EH (cell line): ENCODE measurements around the gene PRKAG2.
A peak's percentile ranks its signal among the peaks of the same experiment; 100 is the strongest.

Experiments used
- DNase-seq: peaks from one replicate; pipeline ENCODE4 v3.0.0-alpha.2; 2015; ENCODE audit warnings: low read depth

The PRKAG2 gene

DNA sequence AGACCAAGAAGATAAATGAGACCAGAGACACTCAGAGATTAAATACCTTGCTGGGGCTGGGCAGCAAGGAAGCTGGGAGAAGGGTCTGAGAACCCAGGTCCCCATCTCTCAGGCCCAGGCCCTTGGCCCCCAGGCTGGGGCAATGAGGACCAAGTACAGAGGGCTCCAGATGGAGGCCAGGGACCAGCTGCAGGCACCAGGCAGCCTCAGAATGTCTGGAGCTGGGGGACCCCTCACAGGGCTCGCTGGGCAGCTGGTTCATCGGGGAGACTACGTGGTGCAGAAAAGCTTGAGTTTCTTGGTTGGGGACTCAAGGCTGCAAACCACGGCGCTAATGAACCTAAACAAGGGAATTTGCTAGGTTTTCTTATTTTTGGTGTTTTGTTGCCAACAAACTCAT lies 75.6 kb downstream of the PRKAG2 start:
- DNase-seq = no peak

DNA sequence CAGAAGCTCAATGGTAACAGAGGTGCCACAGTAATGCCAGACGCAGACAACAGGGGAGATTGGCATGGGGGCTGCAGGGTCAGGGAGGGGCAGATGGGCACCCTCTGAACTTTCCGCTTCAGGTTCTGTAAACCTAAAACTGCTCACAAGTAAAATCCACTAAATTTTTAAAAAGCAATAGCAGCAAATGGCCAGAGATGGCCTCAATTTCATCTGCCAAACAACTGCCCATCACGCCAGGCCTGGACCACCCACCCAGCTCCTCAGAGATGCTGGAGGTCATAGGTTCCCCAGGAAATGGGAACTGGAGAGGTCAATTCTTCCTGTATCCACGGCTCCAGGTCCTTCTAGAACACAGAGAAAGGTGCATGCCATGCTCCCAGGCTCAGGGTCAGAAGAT lies 76.1 kb downstream of the PRKAG2 start:
- DNase-seq = no peak

DNA sequence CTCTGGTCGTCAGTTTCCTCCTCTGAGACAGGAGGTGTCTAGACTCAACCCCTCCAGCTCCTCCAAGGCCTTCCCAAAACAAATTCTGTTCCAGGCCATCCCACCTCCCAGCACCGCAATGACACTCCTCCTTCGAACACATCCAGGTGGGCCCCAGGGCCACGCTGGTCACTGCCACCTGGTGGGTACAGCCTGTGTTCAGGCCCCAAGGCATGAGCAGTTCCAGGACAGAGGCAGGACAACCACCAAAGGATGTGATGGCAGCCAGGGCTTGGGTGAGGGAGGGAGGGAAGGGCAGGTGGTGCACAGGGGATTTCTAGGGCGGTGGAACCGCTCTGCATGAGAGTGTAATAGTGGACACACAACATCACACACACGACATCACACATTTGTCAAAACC lies 76.5 kb downstream of the PRKAG2 start:
- no peak for DNase-seq

DNA sequence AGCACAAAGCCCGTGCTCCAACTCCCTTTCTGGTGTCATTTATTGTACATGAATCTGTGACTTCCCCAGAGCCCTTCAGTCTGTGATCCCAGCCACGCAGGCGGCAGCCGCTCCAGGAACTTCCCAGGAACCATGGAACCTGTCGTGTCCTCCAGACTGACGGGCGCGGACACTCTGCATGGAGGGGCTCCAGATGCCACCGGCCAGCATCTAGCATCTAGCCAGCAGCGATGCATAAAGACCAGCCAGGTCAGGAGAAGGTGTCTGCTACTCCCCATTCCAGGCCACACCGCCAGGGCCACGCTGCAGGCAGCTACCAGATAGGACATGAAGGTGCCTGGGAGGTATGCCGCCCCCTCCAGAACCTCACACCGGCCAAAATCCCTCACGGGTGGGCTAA lies 77.4 kb downstream of the PRKAG2 start:
- DNase-seq = no peak

DNA sequence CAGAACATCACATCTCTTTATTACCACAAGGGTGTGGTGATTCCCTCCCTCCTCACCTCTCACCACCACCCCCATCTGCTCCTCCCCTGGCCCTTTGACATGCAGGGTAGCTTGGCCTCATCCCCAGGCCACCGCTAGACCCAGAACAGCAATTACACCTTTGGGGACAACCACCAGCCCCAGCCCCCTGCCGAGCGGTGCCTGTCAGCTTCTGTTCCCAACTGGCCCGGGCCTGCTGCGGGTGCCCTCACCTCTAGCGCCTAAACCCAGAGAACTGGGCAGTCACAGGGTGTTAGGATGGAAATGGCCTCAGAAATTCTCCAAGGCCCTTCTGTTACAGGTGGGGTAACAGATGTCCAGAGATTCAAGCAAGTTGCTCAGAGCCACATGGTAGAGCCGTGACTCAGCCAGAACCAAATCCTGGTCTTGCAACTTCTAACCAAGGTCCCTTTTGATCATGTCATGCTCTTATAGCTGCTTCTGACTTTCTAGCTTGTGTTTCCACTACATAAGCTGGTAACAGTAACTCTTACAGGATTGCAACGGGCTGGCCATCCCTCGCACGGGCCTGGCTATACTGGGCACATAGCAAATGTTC lies 78.0 kb downstream of the PRKAG2 start:
- no peak for DNase-seq

DNA sequence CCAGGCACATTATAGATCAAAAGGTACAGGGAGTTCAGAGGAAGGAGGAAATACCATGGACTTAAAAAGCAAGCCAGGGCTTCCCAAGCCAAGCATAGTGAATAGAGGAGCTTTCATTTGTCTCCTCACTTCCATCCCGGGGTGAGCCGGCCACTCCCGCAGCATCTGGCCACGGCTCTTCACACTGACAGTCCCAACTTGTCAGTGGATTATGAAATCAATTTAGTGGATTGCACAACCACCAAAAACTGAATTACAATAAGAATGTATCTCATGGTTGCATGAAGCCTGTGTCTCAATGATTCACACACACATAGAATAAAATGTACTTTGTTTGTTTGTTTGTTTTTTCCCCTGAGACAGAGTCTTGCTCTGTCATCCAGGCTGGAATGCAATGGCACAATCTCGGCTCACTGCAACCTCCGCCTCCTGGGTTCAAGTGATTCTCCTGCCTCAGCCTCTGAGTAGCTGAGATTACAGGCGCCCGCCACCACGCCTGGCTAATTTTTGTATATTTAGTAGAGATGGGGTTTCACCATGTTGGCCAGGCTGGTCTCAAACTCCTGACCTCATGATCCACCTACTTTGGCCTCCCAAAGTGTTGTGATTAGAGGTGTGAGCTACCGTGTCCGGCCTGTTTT lies 79.1 kb downstream of the PRKAG2 start:
- DNase-seq = peak; percentile 53

DNA sequence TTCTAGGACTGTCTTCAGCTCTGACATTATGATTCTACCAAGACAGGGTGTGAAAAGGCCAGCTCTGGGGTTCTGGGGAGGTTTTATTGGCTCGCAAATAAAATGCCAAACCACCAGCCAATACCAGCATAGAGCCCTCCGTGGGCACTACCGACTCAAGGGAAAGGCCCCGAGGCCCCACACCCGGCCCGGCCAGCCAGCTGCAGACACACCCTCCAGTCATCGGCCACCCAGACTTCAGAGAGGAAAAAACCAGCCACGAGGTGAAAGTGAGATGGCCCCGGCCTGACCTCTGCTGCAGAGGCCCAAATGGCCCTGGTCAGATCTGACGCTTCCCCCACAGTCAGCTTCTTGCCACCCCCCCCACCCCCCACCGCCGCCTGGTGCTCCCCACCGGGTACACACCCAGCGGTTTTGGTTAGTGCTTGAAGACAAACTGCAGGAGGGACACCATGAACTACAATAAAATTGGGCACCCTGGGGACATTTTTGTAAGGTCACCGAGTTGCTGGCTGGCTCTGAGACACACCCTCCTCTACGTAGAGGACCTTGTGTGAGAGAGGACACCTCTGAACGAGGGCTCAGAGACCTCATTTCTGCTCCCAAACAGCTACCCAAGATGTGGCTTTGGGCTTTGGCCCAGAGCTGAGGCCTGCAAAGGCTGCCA lies 79.9 kb downstream of the PRKAG2 start:
- DNase-seq = no peak

DNA sequence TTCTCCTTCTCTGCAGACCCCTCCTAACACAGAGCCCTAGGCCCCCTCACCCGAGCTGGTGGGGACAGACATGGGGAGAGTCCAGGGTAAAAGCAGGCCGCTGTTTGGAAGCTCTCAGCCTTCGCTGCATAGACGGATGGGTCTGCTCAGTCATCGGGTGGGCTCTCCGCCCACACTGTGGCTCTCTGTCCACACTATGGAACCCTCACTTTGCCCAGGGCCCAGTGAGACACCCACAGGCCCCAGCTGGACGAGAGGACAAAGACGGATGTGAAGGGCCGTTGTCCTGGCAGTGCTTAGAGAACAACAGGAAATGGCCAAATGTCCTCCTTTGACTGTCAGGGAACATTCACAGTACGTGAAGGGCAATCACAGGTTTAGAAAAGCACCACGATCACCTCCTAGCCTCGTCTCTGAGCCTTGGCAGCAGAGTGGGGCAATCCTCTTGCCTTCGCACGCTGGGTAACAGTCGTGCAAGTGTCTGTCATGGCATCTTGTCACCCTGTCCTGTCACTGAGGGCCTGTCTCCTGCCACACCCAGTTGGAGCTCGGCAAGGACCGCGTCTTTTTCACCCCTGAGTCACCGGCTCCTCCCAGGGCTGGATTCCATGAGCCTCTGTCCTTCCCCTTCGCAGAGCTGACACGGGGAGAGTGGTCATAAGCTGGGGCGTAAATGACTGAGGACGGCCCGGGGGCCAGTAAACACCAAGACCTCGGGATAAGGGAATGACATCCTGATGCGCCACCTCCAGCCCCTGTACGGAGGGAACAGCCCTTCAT lies 80.6 kb downstream of the PRKAG2 start:
- DNase-seq = peak; percentile 60

DNA sequence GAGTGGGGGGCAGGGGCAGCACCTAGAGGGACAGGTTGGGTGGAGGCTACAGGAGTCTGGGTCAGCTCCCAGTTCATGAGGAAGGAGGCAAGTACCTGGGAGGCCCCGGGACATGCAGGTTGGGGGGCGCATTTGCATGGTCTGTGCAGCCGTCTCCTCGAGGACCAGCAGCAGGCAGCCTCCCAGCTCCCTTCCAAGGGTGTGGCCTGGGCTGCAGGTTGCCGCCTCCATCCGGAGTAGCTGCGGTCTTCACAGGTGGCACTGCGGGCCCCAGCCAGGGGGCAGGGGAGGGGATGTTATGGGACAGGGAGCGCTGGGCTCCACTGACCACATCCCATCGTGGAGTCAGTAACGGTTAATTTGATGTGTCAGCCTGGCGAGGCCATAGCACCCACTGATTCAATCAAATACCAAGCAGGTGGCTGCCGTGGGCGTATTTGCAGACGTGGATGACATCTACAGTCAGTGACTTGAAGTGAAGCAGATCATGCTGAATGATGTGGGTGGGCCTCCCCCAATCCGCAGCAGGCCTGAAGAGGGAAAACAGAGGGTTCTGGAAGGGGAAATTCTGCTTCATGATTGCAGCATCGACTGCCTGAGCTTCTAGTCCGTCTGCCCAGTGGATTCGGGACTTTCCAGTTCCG lies 81.6 kb downstream of the PRKAG2 start:
- no peak for DNase-seq

DNA sequence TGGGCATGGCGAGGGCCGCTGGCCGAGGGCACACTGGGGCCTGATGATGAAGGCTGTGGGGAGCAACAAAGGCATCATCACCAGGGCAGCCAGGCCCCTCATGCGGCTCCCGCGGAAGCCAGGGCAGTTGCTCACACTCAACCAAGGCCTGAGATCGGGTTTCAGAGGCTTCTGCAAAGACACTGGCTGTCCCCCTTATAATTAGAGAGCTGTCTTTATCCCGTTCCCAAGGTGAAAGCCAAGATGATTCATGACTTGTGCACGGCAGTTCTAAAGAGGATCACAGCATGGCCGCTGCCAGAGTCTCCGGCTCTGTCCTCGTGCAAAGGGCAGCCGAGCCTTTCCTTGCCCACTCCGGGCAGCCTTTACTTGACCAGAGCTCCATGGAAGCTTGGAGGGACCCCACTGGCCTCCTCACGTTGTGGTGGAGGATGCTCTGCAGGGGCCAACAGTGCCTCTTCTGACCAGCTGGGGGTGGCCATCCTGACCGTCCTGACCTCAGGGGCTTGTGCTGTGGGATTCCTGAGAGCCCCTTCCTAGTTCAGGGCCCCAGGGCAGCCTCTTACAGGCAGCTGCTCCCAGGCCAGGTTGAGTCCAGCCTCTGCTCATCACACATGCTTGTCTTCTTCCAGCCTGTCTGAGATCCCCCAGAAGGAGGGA lies 82.3 kb downstream of the PRKAG2 start:
- peak; percentile 46 for DNase-seq

DNA sequence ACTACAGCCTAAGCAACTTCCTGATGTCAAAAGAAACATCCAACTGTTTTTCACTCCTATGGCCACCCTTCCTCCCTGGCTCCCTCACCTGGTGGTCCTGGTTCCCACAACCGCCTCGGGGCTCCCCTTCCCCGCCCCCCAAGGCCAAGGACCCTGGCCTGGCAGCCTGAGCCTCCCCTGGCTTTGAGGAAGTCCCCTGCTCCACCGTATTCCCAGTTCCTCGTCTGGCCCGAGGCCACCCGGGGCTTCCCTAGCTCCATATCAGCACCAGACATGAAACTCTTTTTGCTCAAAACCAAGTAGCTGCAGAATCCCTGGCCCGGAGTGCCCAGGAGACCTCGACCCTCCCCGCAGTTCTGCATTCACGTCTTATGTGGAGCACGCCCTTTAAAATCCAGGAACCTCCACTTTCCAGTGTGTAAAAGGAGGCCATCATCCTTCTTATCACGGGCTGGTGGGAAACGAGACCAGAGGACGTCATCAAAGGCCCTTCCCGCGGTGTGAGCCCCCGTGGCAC lies 82.9 kb downstream of the PRKAG2 start:
- no peak for DNase-seq

DNA sequence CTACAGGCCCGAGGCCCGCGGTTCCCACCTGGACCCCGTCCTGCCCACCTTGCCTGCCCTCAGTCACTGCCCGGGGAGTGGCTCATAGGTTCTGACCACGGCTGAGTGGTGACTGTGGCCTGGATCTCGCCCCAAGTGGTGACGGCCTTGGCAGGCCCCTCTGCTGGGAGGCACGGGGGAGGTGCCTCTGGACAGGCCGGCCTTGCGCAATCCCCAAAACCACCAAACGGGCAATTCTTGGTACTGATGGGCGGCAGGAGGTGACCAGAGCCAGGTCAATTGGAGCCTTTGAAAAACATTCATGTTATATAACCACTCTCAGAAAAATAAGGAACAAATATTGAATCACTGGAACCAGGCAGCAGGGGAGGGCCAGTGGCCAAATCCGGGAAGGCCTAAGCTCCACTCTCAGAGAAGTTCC lies 83.4 kb downstream of the PRKAG2 start:
- DNase-seq = no peak

DNA sequence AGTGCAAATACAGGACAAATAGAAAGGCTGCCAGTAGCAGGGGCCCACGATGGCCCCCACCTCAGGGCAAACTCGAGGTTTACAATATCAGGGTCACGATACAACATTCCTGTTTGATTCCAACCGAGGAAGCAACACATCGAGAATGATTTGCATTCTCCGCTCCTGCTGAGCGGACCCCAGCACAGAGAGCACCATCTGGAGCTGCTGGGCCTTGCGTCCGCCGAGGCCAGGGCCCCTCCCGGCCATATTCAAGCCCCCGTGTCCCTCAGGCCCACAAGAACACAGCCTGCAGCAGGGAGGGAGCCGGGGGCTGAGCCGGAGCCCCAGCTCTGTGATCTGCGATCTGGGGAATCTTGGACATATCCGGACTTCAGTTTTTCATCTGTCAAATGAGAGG lies 84.3 kb downstream of the PRKAG2 start:
- no peak for DNase-seq

DNA sequence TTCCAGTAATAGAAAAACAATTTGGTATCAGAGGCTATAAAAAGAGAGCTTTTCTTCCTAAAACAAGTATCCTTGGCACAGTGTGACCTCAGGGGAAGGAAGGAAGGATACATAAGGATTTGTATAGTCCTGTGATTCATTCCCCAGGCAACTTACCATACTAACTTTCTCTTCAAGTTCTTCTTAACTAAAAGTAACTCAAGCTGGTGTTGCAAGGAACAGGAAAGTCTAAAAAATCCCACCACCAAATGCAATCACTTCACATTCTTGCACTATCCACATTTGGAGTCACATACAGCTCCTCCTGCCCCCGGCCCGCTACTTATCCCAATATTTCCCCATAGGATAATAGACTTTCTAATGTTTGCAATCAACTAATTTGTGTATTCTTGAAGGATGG lies 84.8 kb downstream of the PRKAG2 start:
- no peak for DNase-seq

DNA sequence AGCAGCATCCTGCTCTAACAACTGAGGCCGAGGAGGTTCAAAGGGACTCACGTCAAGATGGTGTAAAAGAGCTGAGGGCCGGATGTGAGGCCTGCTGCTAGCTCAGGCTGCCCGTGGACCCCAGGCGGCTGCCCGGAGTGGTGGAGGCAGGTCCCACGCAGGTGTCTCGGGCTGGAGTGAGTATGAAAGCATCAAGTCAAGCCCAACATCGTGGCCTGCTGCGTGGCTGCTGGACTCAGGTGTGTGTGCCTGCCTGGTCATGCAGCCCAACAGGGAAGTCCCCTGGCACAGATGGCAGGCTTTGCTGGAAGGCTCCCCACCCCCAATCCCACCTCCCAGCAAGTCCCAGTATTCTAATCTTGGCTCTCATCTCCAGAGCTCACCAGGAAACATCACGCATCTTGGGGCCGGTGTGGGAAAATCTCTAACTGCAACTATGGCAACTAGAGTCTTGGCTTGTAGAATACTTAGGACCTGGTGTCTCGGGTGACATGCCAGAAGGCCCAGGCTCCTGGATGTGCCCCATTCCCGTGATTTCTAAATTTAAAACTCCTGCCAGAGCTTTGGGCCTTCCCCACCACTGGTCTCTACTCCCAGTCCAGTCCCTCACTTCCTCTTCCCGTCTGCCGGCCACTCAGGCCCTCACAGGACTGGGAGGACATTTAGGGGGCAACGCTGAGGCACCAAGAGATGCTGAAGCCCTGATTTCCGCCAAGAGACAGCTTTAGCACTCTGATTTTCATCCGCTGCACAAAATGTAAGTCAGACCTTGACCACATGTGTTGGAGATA lies 85.9 kb downstream of the PRKAG2 start:
- no peak for DNase-seq

DNA sequence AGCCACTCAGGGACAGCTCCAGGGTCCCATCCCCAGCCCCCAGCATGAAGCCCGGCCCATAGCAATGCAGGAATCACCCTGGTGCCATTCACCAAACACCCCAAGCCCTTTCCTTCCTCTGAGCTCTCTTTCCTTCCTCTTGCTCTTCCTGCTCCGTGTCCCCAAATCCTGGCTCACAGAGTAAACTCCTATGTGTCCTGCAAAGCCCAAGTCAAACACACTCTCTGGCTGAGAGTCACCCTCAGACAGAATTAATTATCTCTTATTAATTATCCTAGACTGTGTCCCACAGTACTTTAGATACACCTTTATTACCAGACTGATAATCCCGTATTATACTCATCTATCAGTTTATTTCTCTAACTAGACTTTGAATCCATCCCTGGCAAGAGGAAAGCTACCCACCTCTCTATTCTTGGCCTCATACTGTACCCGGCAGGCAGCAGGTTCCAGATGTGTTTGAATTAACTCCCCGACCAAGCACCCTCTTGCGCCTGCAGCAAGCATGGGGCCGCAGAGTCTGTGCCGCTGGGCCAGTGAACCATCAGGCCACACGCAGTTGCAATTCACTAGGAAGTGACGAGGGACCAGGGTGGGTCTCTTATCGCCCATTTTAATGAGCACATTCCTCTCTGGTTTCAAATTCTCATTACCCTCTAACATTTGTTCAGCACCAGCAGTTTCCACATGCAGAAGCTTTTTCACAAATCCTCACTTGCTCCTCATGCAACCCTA lies 86.7 kb downstream of the PRKAG2 start:
- no peak for DNase-seq

DNA sequence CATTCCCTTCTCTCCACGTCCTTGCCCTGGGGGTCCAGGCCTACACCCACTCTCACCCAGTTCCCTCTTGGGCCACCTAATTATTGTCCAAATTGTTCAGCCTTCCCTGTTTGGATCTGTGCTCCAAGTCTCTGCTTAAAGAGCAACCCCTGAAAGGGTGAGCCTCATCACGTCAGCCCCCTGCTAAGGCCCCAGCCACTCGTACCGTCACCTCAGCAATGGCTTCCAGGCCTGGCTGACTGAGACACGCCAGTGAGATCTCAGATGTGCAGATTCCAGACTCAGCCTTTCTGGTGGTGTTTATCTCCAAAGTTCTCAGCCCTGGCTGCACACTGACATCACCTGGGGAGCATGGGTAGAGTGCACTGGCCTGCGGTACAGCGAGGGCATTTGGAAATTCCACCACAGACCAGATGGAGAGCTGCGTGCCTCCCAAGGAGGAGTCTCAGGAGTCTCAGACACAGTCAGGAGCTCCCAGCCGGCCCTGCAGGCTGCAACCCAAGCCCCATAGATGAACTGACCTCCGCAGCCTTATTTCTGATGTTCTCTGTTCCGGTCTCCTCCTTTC lies 87.5 kb downstream of the PRKAG2 start:
- no peak for DNase-seq

DNA sequence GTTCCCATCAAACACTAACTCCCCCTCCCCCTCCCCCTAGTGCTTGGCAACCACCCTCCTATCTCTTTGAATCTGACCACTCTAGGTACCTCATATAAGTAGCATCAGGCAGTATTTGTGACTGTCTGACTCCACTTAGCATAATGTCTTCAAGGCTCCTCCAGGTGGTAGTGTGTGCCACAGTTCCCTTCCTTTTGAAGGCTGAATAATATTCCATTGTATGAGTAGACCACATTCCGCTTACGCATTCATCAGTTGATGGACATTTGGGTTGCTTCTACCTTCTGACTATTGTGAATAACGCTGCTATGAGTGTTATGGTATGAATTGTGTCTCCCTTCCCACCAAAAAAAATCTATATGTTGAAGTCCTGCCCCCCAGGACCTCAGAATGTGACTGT lies 89.6 kb downstream of the PRKAG2 start:
- DNase-seq = no peak

DNA sequence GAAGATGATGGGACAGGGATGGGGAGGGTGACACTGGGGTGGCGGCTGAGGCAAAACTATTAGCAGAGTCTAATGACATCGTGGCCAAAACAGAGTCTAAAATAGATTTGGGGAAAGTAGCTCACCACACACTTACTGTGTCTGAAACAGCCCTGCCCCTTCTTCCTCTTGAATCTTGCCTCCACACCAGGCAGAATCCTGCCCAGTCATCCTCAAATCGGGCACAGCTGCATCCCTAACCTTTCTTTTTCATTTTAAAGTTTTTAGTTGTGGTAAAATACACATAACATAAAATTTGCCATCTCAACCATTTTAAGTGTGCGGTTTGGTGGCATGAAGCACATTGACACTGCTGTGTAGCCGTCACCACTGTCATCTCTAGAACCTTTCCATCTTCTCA lies 90.0 kb downstream of the PRKAG2 start:
- DNase-seq = no peak

DNA sequence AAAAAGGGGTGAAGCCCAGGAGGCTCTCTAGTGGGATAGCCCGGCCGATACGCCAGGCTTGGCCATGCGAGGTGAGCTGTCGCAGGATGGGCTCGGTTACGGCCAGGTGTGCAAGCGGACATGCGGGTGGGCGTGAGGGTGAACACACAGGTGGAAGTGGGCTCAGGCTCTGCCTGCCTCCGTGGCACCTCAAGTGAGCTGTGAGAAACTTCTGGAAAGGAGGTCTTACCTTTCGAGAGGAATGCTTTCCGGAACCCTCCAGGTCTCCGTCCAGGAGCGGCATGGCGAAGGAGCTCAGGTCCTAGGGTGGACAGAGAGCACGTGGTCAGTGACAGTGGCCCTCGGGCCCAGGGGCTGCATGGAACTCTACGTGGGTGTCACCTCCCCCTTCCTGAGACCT lies 90.7 kb downstream of the PRKAG2 start:
- DNase-seq = no peak
